SK-MEL-5 (cell line): ENCODE data around the gene C4B. TPM values are rescaled to one million over a fixed set of nuclear protein-coding genes. Genes with fewer than 3 reads are reported as not detected.
"Not testable (repeated sequence)": the region's sequence is repeated elsewhere in the genome, so short reads cannot be mapped to it uniquely, and the experiment has no call there.

Experiments
- DNase-seq: peaks from one replicate; pipeline ENCODE4 v3.0.0-alpha.2; 2016; ENCODE audit warnings: low read depth, low spot score
- in situ Hi-C: cut with HindIII; loops from 2 replicates; pipeline ENCODE4 v1.10.0; 2016; ENCODE audit warnings: low sequenced_read_pairs, high pct_unique_total_duplicates, low pct_unique_long_range_greater_than_20kb
- polyA plus RNA-seq, 2 experiments: library from polyadenylated mRNA; depleted of rRNA; stranded (reverse); fragments of >200 nt; gene quantifications; 2 replicates each; pipeline ENCODE4 v1.2.3, GENCODE V29; 2015
- total RNA-seq: library from RNA; depleted of rRNA; stranded (reverse); fragments of >200 nt; shearing (Covaris generic); gene quantifications from 2 replicates; pipeline ENCODE4 v1.2.3, GENCODE V29; 2014; rRNA removed

Gene C4B
- 0.45 and 2.2 TPM in 2 replicates for total RNA-seq
- polyA plus RNA-seq (2015; cell fraction: cytosol; rRNA removed): 0.46 and 2.1 TPM in 2 replicates
- 1.4 and 6.6 TPM in 2 replicates for polyA plus RNA-seq (2015; cell fraction: nucleus; rRNA removed)

- in situ Hi-C loops, DNase-seq: not testable (repeated sequence)
These were observed at the start of gene C4B for GRCh38 chr6:32014547-32014946. TSS of gene C4B (plus strand) at chr6:32014795. CDS start at chr6:32014846, 51 bp downstream.

- DNase-seq: no peak
- in situ Hi-C loops: no loop called here
These were observed 48.9 kb upstream of the C4B start for GRCh38 chr6:31965700-31966099.

- no peak for DNase-seq
- in situ Hi-C loops: no loop called here
These were observed 48.1 kb upstream of the C4B start for GRCh38 chr6:31966506-31966905.

GRCh38 chr6:31966997-31967925, 47.3 kb upstream of the C4B start:
- no peak for DNase-seq
- in situ Hi-C loops: no loop called here

GRCh38 chr6:31967926-31968320, 46.7 kb upstream of the C4B start:
- DNase-seq: no peak
- in situ Hi-C loops: no loop called here

GRCh38 chr6:31968326-31968725, 46.3 kb upstream of the C4B start:
- no peak for DNase-seq
- in situ Hi-C loops: no loop called here

GRCh38 chr6:31968791-31969711, 45.5 kb upstream of the C4B start:
- in situ Hi-C loops: no loop called here
- no peak for DNase-seq

- DNase-seq: no peak
These were observed 44.6 kb upstream of the C4B start for GRCh38 chr6:31969712-31970603.

GRCh38 chr6:31970604-31971271, 43.9 kb upstream of the C4B start:
- DNase-seq: no peak
- in situ Hi-C loops: no loop called here

More at GRCh38 chr6:31969712-31970603, 44.6 kb upstream of the C4B start:
- in situ Hi-C loops: no loop called here

GRCh38 chr6:31971279-31971992, 43.2 kb upstream of the C4B start:
- in situ Hi-C loops: no loop called here
- no peak for DNase-seq

GRCh38 chr6:31971993-31972708, 42.4 kb upstream of the C4B start, which contains the start of gene DXO:
TSS of gene DXO (minus strand) at chr6:31972138. CDS start at chr6:31971675, 463 bp downstream.
- in situ Hi-C loops: no loop called here
- DNase-seq: peak; percentile 97

- DNase-seq: no peak
- in situ Hi-C loops: no loop called here
These were observed 41.8 kb upstream of the C4B start for GRCh38 chr6:31972709-31973350.

- in situ Hi-C loops, DNase-seq: not testable (repeated sequence)
These were observed 38.5 kb upstream of the C4B start for GRCh38 chr6:31976065-31976464.

GRCh38 chr6:31977816-31978431, 36.7 kb upstream of the C4B start:
- in situ Hi-C loops: no loop called here
- DNase-seq: no peak

GRCh38 chr6:31978831-31979230, 35.8 kb upstream of the C4B start:
- no peak for DNase-seq
- in situ Hi-C loops: no loop called here
